GM19351 (cell line): Measurements from ENCODE around the gene MCF2L2.
"Not testable (repeated sequence)": the region's sequence is repeated elsewhere in the genome, so short reads cannot be mapped to it uniquely, and the experiment has no call there.

Experiments used
- ATAC-seq: cut with Tn5 transposase; IDR thresholded peaks from one replicate; pipeline ENCODE4 v1.9.1; 2021; ENCODE audit warnings: mild to moderate bottlenecking, moderate library complexity; ENCODE audit not compliant: unreplicated experiment

MCF2L2 gene

DNA sequence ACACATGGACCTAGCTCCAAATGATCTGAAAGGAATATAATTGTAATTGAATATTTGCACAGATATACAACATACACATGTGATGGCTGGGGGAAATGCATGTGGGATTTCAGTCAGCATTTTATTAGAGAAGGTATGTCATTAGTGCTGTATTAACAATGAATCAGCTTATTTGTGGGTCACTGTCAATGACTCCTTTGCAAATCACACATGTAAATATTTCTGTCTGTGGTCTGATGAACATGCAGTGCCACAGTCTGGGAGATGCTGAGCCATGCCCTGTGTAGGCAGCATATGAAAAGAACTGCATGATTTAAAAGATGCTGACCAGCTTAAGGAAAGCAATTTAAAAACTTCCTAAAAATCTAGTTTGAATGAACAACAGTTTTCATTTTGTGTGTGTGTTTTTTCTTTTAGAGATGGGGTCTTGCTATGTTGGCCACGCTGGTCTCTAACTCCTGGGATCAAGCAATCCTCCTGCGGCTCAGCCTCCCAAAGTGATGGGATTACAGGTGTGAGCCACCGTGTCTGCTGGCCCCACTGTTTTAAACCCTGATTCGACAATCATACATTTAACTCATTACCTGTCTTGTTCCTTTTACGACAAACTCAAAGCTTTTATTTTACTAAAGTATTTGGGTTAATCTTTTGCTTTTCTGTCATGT, 176.2 kb downstream of the MCF2L2 start:
- ATAC-seq: no peak

DNA sequence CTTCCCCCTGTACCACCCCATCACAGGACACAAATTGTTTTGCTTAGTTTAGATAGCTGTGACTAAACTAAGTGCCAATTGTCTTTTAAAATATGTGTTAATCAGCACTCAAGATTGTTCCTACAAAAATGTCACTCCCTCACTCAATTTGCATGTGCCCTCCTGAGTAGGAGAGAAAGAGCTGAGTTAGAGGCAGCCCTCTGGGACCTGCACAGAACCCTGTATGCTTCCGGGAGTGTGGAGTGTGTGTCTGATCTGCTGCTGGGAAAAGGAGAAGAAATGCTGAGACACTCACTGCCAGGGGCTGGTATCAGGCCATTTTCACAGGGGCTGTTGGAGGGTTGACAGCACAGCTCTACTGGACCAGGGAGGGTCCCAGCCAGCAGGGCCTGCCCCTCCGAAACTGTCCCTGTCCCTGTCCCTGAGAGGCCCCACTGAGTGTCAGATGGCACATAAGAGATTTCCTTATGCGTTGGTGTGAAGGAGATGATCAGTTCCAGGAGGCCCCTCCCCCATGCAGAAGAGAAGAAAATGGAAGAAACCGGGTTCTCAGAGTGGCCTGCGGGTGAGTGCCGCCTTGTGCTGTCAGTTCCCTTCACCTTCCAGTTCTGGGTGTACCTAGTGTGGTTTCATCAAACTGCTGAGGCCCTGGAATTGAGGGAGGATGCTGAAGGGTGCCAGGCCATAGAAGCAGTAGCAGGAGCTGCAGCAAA, 179.3 kb downstream of the MCF2L2 start:
- ATAC-seq: no peak

DNA sequence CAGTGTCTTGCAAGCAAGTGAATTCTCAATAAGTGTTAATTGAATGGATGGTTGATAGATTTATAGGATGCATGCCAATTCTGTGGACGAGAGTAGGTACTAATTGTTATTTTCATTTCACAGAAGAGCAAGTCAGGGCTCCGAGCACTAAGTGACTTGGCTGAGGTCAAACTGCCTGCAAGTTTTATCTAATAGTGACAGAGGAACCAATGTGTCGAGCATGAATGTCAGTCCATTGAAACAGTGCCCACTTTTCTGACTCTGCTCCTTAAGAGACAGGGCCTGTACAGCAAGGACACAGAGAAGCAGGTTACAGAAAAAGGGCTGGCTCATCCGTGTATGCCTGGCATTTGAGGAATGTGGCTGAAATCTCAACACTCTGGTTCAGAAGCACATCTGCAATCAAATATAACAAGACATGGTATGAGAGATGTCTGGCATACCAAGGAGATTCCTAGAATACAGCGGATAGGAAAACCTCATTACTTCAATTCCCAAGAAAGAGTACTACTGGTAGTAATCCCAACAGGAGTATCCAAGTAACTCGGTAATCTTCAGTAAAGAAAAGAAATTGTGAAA, 181.3 kb downstream of the MCF2L2 start:
- ATAC-seq: no peak

DNA sequence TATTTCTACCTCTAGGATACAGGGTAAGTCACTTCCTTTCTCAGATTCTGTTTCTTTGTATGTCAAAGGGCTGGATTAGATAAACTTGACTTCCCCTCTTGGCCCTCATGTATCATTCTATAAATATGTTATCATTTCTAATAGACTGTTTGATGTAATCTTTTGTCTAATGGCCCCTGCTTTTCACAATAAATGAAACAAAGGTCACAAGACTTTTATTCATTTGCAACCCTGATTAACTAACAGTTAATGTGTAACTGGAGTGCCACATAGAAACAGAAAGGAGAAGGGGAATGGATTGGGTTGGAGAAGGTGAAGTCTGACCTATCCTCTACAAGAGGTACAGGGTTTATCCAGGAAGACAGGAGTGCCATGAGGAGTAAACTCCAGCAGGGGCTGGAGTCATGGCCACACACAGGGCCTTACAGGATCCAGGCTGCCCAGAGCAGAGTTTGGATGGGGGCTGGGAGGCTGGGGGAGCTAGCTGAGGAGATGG, 183.4 kb downstream of the MCF2L2 start:
- ATAC-seq: no peak

DNA sequence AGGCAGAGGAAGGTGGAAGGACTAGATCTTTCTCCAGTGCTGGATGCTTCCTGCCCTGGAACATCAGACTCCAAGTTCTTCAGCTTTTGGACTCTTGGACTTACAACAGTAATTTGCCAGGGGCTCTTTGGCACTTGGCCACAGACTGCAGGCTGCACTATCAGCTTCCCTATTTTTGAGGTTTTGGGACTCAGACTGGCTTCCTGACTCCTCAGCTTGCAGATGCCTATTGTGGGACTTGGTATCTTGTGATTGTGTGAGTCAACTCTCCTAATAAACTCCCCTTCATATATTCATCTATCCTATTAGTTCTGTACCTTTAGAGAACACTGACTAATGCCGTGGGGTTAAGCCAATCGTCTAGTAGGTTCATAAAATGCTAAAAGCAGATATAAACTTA, 184.2 kb downstream of the MCF2L2 start:
- ATAC-seq: no peak

DNA sequence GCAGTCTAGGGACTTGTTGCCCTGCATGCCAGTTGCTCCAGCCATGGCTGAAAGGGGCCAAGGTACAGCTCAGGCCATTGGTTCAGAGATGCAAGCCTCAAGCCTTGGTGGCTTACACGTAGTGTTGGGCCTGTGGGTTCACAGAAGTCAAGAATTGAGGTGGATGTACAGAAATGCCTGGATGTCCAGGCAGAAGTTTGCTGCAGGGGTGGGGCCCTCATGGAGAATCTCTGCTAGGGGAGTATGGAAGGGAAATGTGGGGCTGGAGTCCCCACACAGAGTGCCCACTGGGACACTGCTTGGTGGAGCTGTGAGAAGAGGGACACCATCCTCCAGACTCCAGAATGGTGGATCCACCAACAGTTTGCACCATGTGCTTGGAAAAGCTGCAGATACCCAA, 186.0 kb downstream of the MCF2L2 start:
- ATAC-seq: no peak

DNA sequence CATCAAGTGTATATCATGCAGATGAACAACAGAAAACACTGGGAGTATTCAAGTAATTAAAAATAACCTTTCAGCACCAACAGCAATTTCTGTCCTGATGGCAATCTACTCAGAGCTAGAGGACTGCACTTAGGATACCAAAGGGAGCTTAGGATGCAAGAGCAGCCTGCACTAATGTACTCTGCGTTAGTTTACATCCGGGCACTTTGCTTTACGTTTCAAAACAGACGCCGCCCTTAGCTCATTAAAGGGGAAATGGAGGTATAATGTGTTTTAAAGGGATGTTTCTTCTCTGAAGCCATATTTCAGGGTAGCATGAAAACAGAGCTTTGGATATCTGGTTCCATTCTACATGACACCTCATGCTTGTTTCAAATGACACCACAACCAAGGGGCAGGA, 189.4 kb downstream of the MCF2L2 start:
- ATAC-seq: no peak

DNA sequence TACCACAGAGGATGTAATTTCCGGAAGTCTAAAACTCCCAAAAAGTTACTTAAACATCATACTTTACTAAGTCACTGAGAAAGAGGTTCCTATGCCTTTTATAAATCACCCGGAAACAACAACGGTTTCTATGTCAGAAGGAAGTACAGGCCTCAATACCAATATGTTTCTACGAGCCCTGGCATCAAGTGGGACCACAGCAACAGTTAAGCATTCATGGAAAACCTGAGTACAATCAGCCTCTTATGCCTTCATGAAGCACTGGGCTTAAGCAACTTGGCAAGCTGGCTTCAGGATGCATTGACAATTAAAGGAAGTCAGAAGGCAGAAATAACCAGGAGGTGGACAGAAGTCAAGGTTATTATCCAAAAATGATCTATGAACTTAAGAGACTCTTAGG, 194.5 kb downstream of the MCF2L2 start:
- ATAC-seq: no peak

DNA sequence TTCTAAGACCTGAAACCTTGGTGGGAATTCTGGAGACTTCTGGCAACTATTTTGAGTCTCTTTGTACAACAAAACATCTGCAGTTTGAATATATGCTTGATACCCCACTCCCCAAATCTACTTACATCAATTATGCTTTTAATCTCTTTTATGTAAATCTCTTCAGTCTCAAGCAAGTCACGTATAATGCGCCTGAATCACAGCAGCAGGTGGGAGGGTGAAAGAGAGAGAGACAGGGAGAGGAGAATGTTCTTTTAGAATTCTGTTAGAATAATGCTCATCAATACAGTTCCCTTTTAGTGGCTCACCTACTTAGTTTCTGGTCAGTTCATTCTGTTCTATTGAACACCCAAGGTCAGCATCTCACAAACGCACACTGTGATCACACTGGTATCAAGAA, 197.6 kb downstream of the MCF2L2 start:
- ATAC-seq: no peak

DNA sequence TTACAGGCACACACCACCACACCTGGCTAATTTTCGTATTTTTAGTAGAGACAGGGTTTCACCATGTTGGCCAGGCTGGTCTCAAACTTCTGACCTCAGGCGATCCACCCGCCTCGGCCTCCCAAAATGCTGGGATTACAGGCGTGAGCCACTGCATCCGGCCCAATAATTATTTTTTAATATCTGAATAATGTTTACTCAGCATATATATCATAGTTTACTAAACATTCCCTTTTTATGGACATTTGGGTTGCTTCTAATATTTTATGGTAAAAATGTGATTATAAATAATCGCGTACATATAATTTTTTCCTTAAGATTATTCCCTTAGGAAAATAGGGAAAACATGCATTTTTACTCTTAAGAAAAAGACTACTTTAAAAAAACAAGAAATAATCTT, 198.2 kb downstream of the MCF2L2 start:
- not testable (repeated sequence) for ATAC-seq

DNA sequence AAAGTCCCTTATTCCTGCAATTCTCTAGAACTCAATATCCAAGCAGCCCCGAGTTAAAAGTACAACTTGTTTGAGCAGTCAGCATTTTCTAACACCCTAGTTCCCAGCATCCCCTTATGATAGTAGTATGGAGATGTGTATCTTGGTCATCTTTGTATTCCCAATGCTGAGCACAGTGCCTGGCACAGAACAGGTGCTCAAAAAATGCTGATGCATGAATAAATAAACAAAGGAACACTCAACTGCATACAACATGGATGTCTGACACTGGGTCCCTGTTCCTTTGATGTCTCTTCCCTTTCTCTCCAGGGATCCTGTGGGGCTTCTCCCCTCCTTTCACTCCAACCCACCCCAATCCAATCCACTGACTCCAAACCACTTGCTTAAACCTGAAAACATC, 199.2 kb downstream of the MCF2L2 start:
- ATAC-seq: no peak

DNA sequence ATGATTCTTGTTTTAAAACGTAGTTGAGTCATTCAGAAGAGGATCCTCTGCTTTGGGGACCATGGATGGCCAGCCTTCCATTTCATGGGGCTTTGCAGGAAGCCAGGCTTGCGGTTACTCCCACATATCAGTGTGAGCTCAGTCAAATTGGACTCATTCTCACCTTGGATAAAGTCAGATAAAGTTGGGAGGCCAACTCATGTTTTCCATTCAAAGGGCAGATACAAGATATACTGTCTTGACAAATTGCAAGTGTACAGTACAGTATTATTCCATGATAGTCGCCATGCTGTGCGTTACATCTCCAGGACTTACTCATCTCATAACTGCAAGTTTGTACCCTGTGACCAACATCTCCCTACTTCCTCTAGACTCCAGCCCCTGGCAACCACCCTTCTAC, 200.8 kb downstream of the MCF2L2 start:
- no peak for ATAC-seq

DNA sequence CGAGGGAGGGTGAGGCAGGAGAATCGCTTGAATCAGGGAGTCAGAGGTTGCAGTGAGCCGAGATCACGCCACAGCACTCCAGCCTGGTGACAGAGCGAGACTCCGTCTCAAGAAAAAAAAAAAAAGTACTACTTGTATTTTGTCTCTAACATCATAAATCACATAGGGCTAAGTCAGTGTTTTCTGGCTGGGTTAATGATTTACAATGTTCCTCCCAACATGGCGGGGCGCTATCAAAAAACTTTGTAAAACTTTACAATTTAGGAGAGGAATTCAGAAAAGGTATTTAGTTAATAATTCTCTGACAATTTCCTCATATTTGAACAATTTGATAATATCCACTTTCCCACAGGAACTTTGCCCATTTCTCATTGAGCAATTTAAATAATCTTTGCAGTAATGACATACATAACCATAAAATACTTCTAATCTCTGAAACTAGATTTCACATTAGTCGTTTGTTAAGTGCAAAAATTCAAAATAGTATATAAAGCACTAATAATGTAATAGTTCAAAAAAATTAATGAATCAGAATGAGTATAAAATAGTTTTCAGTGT, 202.0 kb downstream of the MCF2L2 start:
- no peak for ATAC-seq

DNA sequence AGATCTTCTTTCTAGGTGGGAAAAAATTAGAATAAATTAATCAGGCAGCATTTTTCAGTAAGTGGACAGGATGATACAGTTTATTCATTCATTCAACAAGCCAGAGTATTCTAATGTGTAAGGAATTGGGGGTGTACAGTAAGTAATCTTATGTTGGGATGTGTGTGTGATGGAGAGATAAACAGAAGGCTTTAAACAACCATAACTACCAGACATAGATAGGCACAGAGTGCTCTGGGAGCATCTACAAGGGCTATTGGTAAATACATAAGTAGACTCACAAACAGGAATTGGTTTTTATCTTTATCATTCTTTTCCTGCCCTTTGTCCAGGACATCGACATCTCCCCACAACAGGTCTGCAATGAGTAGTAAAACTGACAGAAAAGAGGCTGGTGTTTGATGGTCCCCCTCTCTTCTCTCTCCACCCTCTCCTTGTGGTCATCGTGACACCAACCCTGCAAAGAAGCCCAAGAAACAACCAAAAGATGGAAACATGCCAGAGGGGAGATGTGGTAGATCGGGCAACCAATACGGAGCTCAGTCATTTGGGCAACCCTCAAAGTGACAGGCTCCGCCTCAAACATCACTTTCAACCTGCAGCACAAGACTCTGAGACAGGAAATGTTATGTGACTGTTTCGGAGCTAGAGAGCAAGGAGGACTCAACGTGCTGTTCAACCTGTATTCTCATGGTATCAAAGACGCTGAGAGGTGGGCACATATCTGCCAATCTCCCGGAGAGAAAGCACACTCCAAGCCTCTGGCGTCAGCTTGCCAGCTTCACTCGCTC, 204.0 kb downstream of the MCF2L2 start:
- ATAC-seq: no peak

DNA sequence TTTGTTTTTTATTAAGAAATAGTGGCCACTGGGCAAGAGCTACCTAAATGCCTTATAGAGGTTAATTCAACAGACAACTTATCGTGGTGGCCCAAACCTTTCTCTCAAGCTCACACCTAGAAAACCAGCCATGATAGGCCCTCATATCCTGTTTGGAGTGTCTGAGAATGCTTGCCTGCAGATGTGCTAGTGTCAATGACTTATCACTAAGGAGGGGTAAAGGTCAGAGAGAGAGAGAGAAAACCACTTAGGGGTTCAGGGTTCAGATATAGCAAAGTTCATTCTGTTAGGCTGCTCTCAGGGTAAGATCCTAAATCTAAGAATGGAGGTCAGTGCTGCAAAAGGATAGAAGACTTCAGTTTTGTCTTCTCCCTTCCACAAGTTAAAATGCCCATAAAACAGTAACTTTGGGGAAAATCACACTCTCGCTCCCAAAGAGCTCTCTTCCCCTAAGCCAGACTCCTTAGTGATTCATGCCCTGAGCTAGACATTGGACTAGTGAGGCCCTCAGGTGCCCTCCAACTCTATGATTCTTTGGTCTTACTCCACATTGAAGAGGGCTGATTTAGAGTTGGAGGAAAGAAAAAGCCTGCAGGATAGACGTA, 205.7 kb downstream of the MCF2L2 start:
- no peak for ATAC-seq

DNA sequence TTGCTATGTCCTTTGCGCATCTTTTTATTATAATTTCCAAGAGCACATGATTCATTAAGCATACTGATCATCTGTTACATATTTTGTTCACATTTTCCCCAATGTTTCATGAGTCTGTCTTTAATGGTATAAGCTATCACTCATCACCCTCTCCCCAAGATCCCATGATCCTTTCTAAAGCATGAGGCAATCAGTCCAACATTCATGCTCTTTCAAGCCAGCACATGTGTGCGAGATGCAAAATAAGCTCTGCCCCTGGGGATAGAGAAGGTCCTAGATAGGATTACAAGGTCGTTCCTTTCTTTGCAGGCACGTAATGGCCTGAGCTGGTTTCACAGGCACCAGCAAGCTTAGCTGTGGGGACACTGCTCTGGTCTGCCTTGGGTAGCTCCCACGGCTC, 207.6 kb downstream of the MCF2L2 start:
- ATAC-seq: no peak

DNA sequence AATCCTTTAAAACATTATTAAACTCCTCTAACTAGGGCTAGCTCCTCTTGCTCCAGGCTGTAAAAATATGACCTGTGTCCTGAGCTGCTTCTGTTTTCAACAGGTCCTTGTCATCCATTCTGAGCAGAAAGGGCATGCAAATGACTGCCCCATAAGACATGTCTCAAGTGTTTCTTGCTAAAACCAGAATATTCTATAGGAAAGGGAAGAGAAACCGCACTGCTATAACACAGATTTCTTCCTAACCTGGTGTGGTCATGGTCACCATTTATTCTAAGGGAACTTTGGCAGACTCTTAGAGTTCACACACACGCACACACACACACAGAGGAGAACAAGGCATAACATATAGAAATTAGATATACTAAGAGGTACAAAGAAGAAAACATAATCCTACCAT, 209.6 kb downstream of the MCF2L2 start:
- ATAC-seq: peak; percentile 35

DNA sequence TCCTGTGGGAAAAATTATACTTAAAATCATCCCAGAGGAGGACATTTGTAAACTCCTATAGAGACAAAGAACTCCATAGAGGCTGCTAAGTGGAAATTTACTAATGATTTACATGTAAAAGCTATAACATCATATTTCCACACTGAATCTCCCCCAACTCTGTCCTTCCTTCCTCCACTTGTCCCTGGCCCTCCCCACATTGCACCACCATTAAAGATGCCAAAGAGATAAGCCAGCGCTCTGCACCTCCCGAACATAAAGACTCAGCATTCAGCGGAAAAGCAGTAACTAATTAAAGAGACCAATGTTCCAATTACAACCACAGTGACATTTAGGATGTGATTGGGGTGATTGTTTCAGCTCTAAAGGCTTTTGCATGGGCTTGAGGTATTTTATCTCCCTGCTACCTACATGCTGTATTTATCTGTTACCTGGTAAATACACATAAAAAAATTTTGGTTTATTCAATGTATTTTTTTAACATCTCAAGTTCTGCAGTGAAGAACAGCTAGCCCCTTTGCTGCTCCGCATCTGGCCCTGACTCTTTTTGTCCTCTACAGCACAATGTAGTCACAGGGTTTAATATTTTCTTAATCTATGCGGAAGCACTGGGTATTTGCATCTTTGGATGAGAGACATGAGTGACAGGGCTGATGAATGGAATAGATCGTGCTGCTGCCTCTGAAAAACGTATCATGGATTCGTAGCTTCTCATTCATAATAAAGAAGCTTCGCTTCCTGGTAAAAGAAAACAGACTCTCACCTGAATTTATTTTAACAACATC, 210.7 kb downstream of the MCF2L2 start:
- no peak for ATAC-seq

DNA sequence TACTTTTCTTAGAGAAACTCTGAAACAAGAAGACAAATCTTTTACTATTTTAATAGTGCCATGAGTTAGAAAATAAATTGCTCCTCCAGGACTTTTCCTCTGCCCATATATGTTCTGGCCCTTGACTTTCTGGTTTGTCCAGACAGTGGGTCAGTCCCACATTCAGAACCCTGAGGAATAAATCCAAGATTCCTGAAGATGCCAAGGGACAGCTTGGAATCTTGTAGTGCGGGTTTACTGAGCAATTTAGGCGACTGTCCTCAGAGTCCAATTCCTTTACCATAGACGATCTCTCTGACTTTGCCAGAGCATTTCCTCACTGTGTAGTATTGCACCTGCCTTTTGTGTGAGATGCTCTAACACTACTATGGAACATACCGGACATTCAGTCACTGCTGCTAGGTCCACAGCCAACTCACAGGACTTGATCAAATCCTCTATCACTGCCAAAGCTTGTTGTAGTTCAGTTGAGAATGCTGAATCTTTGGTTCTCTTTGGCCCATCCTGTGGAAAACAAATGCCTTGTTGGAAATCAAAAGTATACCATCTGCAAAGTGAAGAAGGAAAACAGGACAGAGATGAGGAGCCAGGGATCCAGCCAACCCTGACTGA, 212.7 kb downstream of the MCF2L2 start:
- no peak for ATAC-seq

DNA sequence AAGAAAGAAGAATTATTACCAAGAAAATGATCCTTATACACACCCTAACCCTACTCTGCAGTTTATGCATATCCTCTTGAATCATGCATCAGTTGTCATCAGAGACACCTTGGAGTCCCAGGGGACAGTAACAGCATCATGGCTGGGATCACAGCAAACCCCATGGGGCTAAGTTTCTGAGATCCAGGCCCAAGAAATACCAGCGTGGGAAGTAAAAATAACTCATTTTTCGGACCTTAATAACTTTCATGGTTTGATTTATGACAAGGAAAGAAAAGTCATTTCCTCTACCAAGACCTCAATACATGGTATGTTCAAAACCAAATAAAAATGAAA, 214.2 kb downstream of the MCF2L2 start:
- no peak for ATAC-seq
